Spleen (tissue), 7 donors: ENCODE data around the gene ASAP2.

Experiments
- POLR2A ChIP-seq, 3 donors: fragments of 450-650 bp; IDR thresholded peaks; one replicate each; pipeline ENCODE4 v1.5.1; 2017; ENCODE audit warnings: antibody characterized with exemption in 3 of 3, mild to moderate bottlenecking in 1 of 3
- POLR2AphosphoS5 ChIP-seq, 3 donors: sonication (generic); formaldehyde crosslinking; IDR thresholded peaks; one replicate each; pipeline ENCODE4 v1.5.1; 2017; ENCODE audit warnings: antibody characterized with exemption in 3 of 3
- TF ChIP-seq, protein P1 (sequence below), 11 experiments: fragments of 200-600 bp in 7 of 11; fragments of 450-650 bp in 4 of 11; sonication (generic) in 4 of 11; IDR thresholded peaks in 8 of 11; conservative IDR thresholded peaks in 3 of 11; 1 replicate in 7 of 11; 2 replicates in 4 of 11; pipeline versions ENCODE4 v1.4.0 to v1.8.0; 2016 to 2021; ENCODE audit warnings: antibody characterized with exemption in 11 of 11, inconsistent platforms in 4 of 11, mild to moderate bottlenecking in 1 of 11
- donor health status: DM: no; HTN: no; CAD: no; lungs with moderate emphysema.
- donor health status: DM: no; HTN: no; CAD: no.
- donor health status: DM: no; HTN: no; CAD: no.

DNA sequence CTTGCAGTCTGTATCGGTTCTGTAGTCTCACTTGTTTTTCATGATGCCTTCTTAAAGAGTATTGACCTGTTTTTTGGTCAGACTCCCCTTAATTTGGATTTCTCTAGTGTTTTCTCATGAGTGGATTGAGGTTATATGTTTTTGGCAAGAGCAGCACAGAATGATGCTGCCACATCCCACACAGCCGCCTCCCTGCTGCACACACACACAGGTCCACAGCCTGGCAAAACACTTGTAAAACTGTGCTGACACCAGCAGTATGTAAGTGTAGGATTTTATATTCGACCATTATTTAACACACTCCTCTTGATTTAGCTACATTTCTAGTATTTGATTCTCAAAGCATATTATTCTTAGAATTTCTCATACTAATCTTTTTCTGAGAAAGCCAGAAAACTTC, 148.7 kb downstream of the ASAP2 start:
- TF ChIP-seq, protein P1, sequence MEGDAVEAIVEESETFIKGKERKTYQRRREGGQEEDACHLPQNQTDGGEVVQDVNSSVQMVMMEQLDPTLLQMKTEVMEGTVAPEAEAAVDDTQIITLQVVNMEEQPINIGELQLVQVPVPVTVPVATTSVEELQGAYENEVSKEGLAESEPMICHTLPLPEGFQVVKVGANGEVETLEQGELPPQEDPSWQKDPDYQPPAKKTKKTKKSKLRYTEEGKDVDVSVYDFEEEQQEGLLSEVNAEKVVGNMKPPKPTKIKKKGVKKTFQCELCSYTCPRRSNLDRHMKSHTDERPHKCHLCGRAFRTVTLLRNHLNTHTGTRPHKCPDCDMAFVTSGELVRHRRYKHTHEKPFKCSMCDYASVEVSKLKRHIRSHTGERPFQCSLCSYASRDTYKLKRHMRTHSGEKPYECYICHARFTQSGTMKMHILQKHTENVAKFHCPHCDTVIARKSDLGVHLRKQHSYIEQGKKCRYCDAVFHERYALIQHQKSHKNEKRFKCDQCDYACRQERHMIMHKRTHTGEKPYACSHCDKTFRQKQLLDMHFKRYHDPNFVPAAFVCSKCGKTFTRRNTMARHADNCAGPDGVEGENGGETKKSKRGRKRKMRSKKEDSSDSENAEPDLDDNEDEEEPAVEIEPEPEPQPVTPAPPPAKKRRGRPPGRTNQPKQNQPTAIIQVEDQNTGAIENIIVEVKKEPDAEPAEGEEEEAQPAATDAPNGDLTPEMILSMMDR (IDR thresholded peaks at IDR 0.05 in 8 of 11, conservative IDR thresholded peaks at IDR 0.05 in 3 of 11), result no peak
- TF ChIP-seq POLR2A (IDR thresholded peaks at IDR 0.05) (no peak), POLR2AphosphoS5 (IDR thresholded peaks at IDR 0.05) (no peak)
